Measurements from ENCODE around the gene MMP24OS.

DNA sequence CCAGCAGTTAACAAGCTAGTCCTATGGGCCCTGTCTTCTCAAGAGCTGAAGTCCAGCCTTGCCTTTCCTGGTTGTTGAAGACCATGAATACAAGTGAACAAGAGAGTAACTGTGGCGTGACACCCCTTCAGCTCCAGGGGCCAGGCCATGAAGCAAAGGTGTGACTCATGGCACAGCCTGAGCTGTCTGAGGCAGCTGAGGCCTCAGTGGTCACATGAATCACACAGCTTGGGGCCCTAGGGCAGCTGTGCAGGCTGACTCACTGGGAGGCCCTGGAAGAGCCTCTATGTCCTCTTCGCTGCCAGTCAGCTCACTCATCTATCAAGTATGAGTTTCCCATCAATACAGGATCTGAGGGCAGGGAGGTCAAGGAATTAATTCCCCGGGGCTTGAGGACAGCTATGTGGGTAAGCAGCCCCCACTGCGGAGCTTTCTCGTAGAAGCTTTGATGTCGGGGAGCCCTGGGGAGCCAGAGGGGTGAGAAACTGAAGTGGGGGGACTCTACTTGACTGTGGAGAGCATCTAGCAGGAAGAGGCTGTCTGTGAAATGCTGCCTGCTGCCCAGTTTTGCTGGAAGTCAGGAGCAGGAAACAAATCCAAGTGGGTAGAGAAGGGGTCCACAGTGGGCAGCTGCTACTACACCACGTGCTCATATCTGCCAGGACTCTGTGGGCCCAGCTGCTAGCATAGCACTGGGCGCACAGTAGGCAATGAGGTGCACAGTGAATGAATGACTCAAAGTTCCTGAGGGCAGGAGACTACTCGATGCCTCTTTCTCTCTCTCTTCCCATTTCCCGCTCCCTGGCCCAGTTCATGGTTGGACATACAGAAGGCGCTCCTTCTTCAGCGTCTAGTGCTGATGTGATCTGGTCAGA lies 28.0 kb upstream of the MMP24OS start:
- TF ChIP-seq, protein P1, sequence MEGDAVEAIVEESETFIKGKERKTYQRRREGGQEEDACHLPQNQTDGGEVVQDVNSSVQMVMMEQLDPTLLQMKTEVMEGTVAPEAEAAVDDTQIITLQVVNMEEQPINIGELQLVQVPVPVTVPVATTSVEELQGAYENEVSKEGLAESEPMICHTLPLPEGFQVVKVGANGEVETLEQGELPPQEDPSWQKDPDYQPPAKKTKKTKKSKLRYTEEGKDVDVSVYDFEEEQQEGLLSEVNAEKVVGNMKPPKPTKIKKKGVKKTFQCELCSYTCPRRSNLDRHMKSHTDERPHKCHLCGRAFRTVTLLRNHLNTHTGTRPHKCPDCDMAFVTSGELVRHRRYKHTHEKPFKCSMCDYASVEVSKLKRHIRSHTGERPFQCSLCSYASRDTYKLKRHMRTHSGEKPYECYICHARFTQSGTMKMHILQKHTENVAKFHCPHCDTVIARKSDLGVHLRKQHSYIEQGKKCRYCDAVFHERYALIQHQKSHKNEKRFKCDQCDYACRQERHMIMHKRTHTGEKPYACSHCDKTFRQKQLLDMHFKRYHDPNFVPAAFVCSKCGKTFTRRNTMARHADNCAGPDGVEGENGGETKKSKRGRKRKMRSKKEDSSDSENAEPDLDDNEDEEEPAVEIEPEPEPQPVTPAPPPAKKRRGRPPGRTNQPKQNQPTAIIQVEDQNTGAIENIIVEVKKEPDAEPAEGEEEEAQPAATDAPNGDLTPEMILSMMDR (IDR thresholded peaks at IDR 0.05) = no peak
- TF ChIP-seq POLR2A (IDR thresholded peaks at IDR 0.05) = no peak
